ENCODE measurements around the gene KRT3.

KRT3 gene

GRCh38 chr12:52826611-52827498 lies 30.9 kb upstream of the KRT3 start:
- Histone ChIP-seq H3K79me2 (ENCODE audit: control insufficient read depth, low read length) (no peaks in the 10 kb centered on the region), H3F3A (ENCODE audit: control insufficient read depth, insufficient read depth) (no peaks in the 10 kb centered on the region), H3K9me2 (replicated peaks; ENCODE audit: control insufficient read depth, low read length) (no peaks in the 10 kb centered on the region), H3K4me3 (ENCODE audit: low read length) (no peak overlapping the region), H3K4me2 (ENCODE audit: low read length) (no peak overlapping the region), H4K20me1 (ENCODE audit: control insufficient read depth, insufficient read depth, low read depth, low read length) (no peaks in the 10 kb centered on the region), H3K4me1 (ENCODE audit: control insufficient read depth, low read length) (no peaks in the 10 kb centered on the region), H3K27ac (ENCODE audit: low read depth, low read length) (no peak overlapping the region), H3K27me3 (ENCODE audit: control insufficient read depth, low read length) (peaks cover 4% of the 10 kb centered on the region), H3K36me3 (ENCODE audit: control insufficient read depth, low read length) (no peaks in the 10 kb centered on the region), H3K9me3 (ENCODE audit: control insufficient read depth, insufficient read depth, low read length) (no peaks in the 10 kb centered on the region)
- TF ChIP-seq EZH2phosphoT487 (IDR thresholded peaks at IDR 0.05; ENCODE audit: borderline replicate concordance, low read length), result no peak
- no peak for TF ChIP-seq CTCF (IDR thresholded peaks at IDR 0.05; ENCODE audit: low read depth, low read length, poor library complexity, severe bottlenecking)

- H3K9me3 ChIP-seq (ENCODE audit: control insufficient read depth, insufficient read depth, low read length), result no peaks in the 10 kb centered on the region
- H3K27ac ChIP-seq (ENCODE audit: low read depth, low read length), result no peak overlapping the region
- no peaks in the 10 kb centered on the region for H3F3A ChIP-seq (ENCODE audit: control insufficient read depth, insufficient read depth)
- H4K20me1 ChIP-seq (ENCODE audit: control insufficient read depth, insufficient read depth, low read depth, low read length), result no peaks in the 10 kb centered on the region
- peaks cover 4% of the 10 kb centered on the region for H3K27me3 ChIP-seq (ENCODE audit: control insufficient read depth, low read length)
- TF ChIP-seq CTCF (IDR thresholded peaks at IDR 0.05; ENCODE audit: low read depth, low read length, poor library complexity, severe bottlenecking) (no peak), EZH2phosphoT487 (IDR thresholded peaks at IDR 0.05; ENCODE audit: borderline replicate concordance, low read length) (no peak)
- no peaks in the 10 kb centered on the region for H3K36me3 ChIP-seq (ENCODE audit: control insufficient read depth, low read length)
- H3K4me2 ChIP-seq (ENCODE audit: low read length), result no peak overlapping the region
- no peaks in the 10 kb centered on the region for H3K9me2 ChIP-seq (replicated peaks; ENCODE audit: control insufficient read depth, low read length)
- no peaks in the 10 kb centered on the region for H3K79me2 ChIP-seq (ENCODE audit: control insufficient read depth, low read length)
- no peaks in the 10 kb centered on the region for H3K4me1 ChIP-seq (ENCODE audit: control insufficient read depth, low read length)
- no peak overlapping the region for H3K4me3 ChIP-seq (ENCODE audit: low read length)
These were observed 30.0 kb upstream of the KRT3 start for GRCh38 chr12:52825961-52826360.

GRCh38 chr12:52824741-52825410 lies 29.0 kb upstream of the KRT3 start:
- Histone ChIP-seq H3K79me2 (ENCODE audit: control insufficient read depth, low read length) (no peaks in the 10 kb centered on the region), H3K27me3 (ENCODE audit: control insufficient read depth, low read length) (no peaks in the 10 kb centered on the region; the same call in 1 of the 2 replicates), H3K4me2 (ENCODE audit: low read length) (no peak overlapping the region), H3K4me3 (ENCODE audit: low read length) (no peak overlapping the region), H3K27ac (ENCODE audit: low read depth, low read length) (no peak overlapping the region), H3F3A (ENCODE audit: control insufficient read depth, insufficient read depth) (no peaks in the 10 kb centered on the region), H3K9me2 (replicated peaks; ENCODE audit: control insufficient read depth, low read length) (no peaks in the 10 kb centered on the region), H4K20me1 (ENCODE audit: control insufficient read depth, insufficient read depth, low read depth, low read length) (no peaks in the 10 kb centered on the region), H3K36me3 (ENCODE audit: control insufficient read depth, low read length) (no peaks in the 10 kb centered on the region), H3K9me3 (ENCODE audit: control insufficient read depth, insufficient read depth, low read length) (no peaks in the 10 kb centered on the region), H3K4me1 (ENCODE audit: control insufficient read depth, low read length) (no peaks in the 10 kb centered on the region)
- TF ChIP-seq EZH2phosphoT487 (IDR thresholded peaks at IDR 0.05; ENCODE audit: borderline replicate concordance, low read length) (no peak), CTCF (IDR thresholded peaks at IDR 0.05; ENCODE audit: low read depth, low read length, poor library complexity, severe bottlenecking) (no peak)

All from DOHH2 (cell line).